ENCODE measurements around the gene YIF1A.

YIF1A gene

GRCh38 chr11:66239998-66240780 lies 48.8 kb downstream of the YIF1A start:
- DNase-seq = no peak

- DNase-seq = no peak
These were observed 49.4 kb downstream of the YIF1A start for GRCh38 chr11:66239511-66239910.

- DNase-seq = no peak
These were observed 50.0 kb downstream of the YIF1A start for GRCh38 chr11:66238786-66239413.

- DNase-seq = no peak
These were observed 51.1 kb downstream of the YIF1A start for GRCh38 chr11:66237867-66238266.

GRCh38 chr11:66235141-66235540 lies 53.8 kb downstream of the YIF1A start:
- no peak for DNase-seq
